ENCODE measurements around the gene RFX2. TPM values are rescaled to one million over a fixed set of nuclear protein-coding genes. Genes with fewer than 3 reads are reported as not detected.
"Not testable (repeated sequence)": the region's sequence is repeated elsewhere in the genome, so short reads cannot be mapped to it uniquely, and the experiment has no call there.

The RFX2 gene
- total and polyA plus RNA-seq, 4 donors = 0.67 to 5.1 (median 2.8) TPM

DNA sequence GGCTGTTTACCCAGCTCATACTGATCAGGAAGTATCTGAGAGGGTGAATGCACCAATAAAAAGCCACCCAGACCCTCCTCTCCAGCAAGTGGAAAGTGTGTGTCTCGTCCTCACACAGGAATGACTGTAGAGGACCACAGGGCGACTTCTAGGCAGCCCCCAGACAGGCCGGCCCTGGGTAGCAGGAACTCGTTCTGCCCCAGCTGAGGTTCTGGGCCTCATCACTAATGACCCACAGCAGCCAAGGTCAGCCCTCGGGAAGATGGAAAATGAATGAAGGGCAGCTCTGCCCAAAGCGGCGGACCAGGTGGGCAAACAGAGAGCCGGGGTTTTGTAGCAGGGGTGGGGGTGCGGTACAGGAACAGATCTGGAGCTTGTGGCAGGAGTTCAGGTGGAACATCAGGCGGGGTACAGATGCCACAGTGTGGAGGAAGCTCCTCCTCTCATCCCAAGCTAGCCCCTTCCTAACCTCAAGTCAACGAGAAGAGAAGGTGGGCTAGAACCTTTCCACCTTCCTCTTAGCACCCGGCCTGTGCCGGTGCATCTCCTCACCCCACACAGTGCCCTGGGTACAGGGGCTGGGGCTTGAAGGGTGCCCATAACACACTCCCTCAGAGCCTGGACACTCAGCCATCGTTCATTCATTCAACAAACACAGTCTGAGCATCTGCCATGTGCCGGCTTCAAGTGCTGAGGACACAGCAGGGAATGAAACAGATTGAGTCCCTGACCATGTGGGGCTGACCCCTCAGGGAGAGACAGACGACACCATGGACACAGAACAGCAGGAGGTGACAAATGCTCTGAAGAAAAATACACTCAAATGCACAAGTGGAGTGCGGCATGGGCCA, 36.2 kb downstream of the RFX2 start:
- no peak overlapping the region for H3K4me3 ChIP-seq (ENCODE audit: low read depth in 1 of 3, low read length in 3 of 3)
- peaks cover 2 to 9% (median 8%) of the 10 kb centered on the region in 4 donors for H3K4me1 ChIP-seq (ENCODE audit: control insufficient read depth in 4 of 4, insufficient read depth in 4 of 4, low read length in 3 of 4)
- no peaks in the 10 kb centered on the region for H3K9me3 ChIP-seq (ENCODE audit: control insufficient read depth in 4 of 4, low read length in 3 of 4)
- DNase-seq (ENCODE audit: low spot score) = no peak
- H3K27ac ChIP-seq (ENCODE audit: low read depth in 1 of 2, low read length in 2 of 2) = no peak overlapping the region
- no peak overlapping the region for H3K9ac ChIP-seq (ENCODE audit: low read depth in 1 of 2, low read length in 2 of 2)
- no peaks in the 10 kb centered on the region for H3K27me3 ChIP-seq (ENCODE audit: control insufficient read depth in 4 of 4, insufficient read depth in 4 of 4, low read length in 3 of 4)
- 94% methylated on average over 17 of the region's 17 CpGs for WGBS
- no peaks in the 10 kb centered on the region for H3K36me3 ChIP-seq (ENCODE audit: control insufficient read depth in 4 of 4, insufficient read depth in 3 of 4, low read depth in 1 of 4, low read length in 3 of 4)
- TF ChIP-seq GABPA (IDR thresholded peaks at IDR 0.05 in 1 of 2, conservative IDR thresholded peaks at IDR 0.05 in 1 of 2) (no peak), TAF1 (conservative IDR thresholded peaks at IDR 0.05) (no peak), YY1 (IDR thresholded peaks at IDR 0.05) (no peak), FOXA1 (IDR thresholded peaks at IDR 0.05) (no peak), SP1 (IDR thresholded peaks at IDR 0.05) (no peak), RAD21 (IDR thresholded peaks at IDR 0.05) (no peak), HNF4G (IDR thresholded peaks at IDR 0.05) (no peak), ATF3 (IDR thresholded peaks at IDR 0.05) (no peak), JUND (IDR thresholded peaks at IDR 0.05) (no peak), RXRA (IDR thresholded peaks at IDR 0.05) (no peak), REST (IDR thresholded peaks at IDR 0.05) (no peak)
- TF ChIP-seq, protein P1, sequence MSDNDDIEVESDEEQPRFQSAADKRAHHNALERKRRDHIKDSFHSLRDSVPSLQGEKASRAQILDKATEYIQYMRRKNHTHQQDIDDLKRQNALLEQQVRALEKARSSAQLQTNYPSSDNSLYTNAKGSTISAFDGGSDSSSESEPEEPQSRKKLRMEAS (IDR thresholded peaks at IDR 0.05) = no peak
- TF ChIP-seq, protein P2, sequence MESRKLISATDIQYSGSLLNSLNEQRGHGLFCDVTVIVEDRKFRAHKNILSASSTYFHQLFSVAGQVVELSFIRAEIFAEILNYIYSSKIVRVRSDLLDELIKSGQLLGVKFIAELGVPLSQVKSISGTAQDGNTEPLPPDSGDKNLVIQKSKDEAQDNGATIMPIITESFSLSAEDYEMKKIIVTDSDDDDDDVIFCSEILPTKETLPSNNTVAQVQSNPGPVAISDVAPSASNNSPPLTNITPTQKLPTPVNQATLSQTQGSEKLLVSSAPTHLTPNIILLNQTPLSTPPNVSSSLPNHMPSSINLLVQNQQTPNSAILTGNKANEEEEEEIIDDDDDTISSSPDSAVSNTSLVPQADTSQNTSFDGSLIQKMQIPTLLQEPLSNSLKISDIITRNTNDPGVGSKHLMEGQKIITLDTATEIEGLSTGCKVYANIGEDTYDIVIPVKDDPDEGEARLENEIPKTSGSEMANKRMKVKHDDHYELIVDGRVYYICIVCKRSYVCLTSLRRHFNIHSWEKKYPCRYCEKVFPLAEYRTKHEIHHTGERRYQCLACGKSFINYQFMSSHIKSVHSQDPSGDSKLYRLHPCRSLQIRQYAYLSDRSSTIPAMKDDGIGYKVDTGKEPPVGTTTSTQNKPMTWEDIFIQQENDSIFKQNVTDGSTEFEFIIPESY (IDR thresholded peaks at IDR 0.05) = no peak

DNA sequence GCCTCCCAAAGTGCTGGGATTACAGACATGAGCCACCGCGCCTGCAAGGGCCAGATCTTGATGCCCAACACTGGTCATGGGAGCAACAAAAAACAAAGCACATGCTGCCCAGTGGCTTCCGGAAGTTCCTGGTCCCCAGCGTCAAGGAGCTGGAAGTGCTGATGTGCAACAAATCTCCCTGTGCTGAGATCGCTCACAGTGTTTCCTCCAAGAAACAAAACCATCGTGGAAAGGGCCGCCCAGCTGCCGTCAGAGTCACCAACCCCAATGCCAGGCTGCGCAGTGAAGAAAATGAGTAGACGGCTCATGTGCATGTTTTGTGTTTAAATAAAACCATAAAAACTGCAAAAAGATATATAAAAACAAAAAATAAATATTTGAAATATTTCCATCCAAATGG, 37.1 kb downstream of the RFX2 start:
- WGBS = 92% methylated on average over 10 of the region's 10 CpGs

More for the DNA sequence above, 37.1 kb downstream of the RFX2 start:
- H3K4me1 ChIP-seq (ENCODE audit: control insufficient read depth in 4 of 4, insufficient read depth in 4 of 4, low read length in 3 of 4); H3K9ac ChIP-seq (ENCODE audit: low read depth in 1 of 2, low read length in 2 of 2); H3K36me3 ChIP-seq (ENCODE audit: control insufficient read depth in 4 of 4, insufficient read depth in 3 of 4, low read depth in 1 of 4, low read length in 3 of 4); H3K27ac ChIP-seq (ENCODE audit: low read depth in 1 of 2, low read length in 2 of 2); H3K27me3 ChIP-seq (ENCODE audit: control insufficient read depth in 4 of 4, insufficient read depth in 4 of 4, low read length in 3 of 4); H3K4me3 ChIP-seq (ENCODE audit: low read depth in 1 of 3, low read length in 3 of 3); H3K9me3 ChIP-seq (ENCODE audit: control insufficient read depth in 4 of 4, low read length in 3 of 4); DNase-seq (ENCODE audit: low spot score): not testable (repeated sequence)
